Measurements from ENCODE around the gene CCDC90B.

DNA sequence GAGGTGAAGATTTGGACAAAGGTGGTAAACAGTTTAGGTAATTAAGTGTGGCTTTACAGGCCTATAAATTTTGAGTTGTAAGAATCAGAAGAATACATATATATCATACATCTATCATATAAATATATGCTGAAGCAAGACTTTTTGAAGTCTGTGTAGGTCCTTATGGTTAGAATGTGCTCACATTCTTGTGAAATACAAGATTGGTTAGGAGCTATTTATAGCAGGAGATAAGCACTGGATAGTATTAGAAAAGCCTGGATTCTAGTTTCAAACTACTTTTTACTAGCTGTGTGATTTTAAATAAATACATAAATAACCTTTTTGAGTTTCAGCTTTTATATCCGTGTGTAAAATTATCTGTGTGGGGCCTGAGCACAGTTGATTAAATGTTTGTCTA, 50.3 kb downstream of the CCDC90B start:
- TF ChIP-seq POLR2A (IDR thresholded peaks at IDR 0.05; ENCODE audit: low read depth, low read length) (no peak), SIN3A (IDR thresholded peaks at IDR 0.05; ENCODE audit: low read depth, low read length) (no peak), EGR1 (IDR thresholded peaks at IDR 0.05; ENCODE audit: borderline replicate concordance in 1 of 2, low read depth in 2 of 2, low read length in 2 of 2) (no peak), YY1 (IDR thresholded peaks at IDR 0.05; ENCODE audit: low read depth, low read length) (no peak), NFYB (IDR thresholded peaks at IDR 0.05; ENCODE audit: insufficient read depth, low read depth, low read length) (no peak)
